ENCODE results near the gene MTX1. TPM values are rescaled to one million over a fixed set of nuclear protein-coding genes. Genes with fewer than 3 reads are reported as not detected.
"Not testable (repeated sequence)": the region's sequence is repeated elsewhere in the genome, so short reads cannot be mapped to it uniquely, and the experiment has no call there.

The MTX1 gene
- total RNA-seq, 1 donor from 2014 or later, result 79.3 TPM

DNA sequence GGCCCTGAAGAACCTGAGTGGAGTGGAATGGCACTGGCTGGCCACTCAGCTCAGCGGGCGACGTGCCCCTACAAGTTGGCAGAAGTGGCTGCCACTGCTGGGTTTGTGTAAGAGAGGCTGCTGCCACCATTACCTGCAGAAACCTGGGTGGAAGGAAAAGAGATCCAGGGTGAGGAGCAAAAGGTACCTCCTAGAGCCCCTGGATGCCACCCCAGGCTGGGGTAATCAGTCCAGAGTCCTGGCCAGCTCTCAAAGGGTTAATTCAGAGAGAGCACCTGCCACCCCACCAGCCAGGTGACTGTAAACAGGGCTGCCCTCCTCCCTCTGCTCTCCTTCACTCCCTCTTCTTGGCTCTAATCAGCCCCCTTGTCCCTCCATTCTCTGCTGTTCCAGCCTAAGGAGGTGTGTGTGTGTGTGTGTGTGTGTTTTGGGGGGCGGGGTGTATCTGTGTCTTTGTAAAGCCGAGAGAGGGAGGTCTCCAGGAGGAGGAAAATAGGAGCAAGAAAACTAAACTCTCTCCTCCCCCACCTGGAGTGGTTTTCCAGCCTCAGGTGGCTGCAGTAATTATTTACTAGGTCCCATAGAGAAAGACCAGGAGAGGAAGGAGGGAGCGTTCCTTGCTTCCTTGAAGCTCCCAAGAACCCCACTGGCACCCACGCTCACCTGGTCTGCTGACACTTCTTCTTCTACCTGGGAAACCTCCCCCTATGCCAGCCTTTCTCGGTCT, 22.3 kb upstream of the MTX1 start:
- TF ChIP-seq CTCF (IDR thresholded peaks at IDR 0.05; ENCODE audit: insufficient read depth, low read length, poor library complexity, severe bottlenecking), result no peak
- DNase-seq (ENCODE audit: low read depth), result no peak

GRCh38 chr1:155186794-155187455, 21.6 kb upstream of the MTX1 start:
- DNase-seq (ENCODE audit: low read depth), result no peak
- no peaks in the 10 kb centered on the region for H3K27me3 ChIP-seq (ENCODE audit: control insufficient read depth, insufficient read depth, low read length)
- TF ChIP-seq CTCF (IDR thresholded peaks at IDR 0.05; ENCODE audit: insufficient read depth, low read length, poor library complexity, severe bottlenecking), result no peak
- H3K4me3 ChIP-seq (ENCODE audit: low read depth, low read length), result no peak overlapping the region
- peaks cover 3% of the 10 kb centered on the region for H3K36me3 ChIP-seq (ENCODE audit: control insufficient read depth, insufficient read depth, low read length)

More for the DNA sequence above, 22.3 kb upstream of the MTX1 start:
- H3K4me3 ChIP-seq (ENCODE audit: low read depth, low read length), result no peak overlapping the region
- no peaks in the 10 kb centered on the region for H3K27me3 ChIP-seq (ENCODE audit: control insufficient read depth, insufficient read depth, low read length)
- H3K36me3 ChIP-seq (ENCODE audit: control insufficient read depth, insufficient read depth, low read length), result peaks cover 3% of the 10 kb centered on the region

- Histone ChIP-seq H3K36me3 (ENCODE audit: control insufficient read depth, insufficient read depth, low read length) (peaks cover 1% of the 10 kb centered on the region), H3K27me3 (ENCODE audit: control insufficient read depth, insufficient read depth, low read length) (no peaks in the 10 kb centered on the region), H3K4me3 (ENCODE audit: low read depth, low read length) (no peak overlapping the region)
- DNase-seq (ENCODE audit: low read depth), result no peak
- no peak for TF ChIP-seq CTCF (IDR thresholded peaks at IDR 0.05; ENCODE audit: insufficient read depth, low read length, poor library complexity, severe bottlenecking)
Measured at GRCh38 chr1:155187456-155187891, 21.0 kb upstream of the MTX1 start.

DNA sequence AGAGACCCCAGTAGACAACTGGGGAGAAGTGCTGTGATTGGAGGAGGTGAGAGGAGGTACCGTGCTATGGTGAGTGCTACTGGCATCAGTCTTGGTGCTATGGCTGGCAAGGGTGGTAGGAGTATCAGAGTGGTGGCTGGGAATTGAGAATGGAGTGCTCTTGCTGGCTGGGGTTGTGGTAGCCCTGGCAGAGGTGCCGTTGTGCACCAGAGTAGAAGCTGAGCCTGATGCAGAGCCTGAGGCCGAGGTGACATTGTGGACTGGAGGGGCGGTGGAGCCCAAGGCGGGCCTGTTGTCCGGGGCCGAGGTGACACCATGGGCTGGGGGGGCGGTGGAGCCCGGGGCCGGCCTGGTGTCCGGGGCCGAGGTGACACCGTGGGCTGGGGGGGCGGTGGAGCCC, 20.2 kb upstream of the MTX1 start:
- no peak for DNase-seq (ENCODE audit: low read depth)
- Histone ChIP-seq H3K36me3 (ENCODE audit: control insufficient read depth, insufficient read depth, low read length) (peaks cover 1% of the 10 kb centered on the region), H3K4me3 (ENCODE audit: low read depth, low read length) (no peak overlapping the region), H3K27me3 (ENCODE audit: control insufficient read depth, insufficient read depth, low read length) (no peaks in the 10 kb centered on the region)
- TF ChIP-seq CTCF (IDR thresholded peaks at IDR 0.05; ENCODE audit: insufficient read depth, low read length, poor library complexity, severe bottlenecking), result no peak

DNA sequence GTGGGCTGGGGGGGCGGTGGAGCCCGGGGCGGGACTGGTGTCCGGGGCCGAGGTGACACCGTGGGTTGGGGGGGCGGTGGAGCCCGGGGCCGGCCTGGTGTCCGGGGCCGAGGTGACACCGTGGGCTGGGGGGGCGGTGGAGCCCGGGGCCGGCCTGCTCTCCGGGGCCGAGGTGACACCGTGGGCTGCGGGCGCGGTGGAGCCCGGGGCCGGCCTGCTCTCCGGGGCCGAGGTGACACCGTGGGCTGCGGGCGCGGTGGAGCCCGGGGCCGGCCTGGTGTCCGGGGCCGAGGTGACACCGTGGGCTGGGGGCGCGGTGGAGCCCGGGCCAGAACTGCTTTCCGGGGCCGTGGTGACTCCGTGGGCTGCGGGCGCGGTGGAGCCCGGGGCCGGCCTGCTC, 18.6 kb upstream of the MTX1 start:
- DNase-seq (ENCODE audit: low read depth); H3K27me3 ChIP-seq (ENCODE audit: control insufficient read depth, insufficient read depth, low read length); H3K36me3 ChIP-seq (ENCODE audit: control insufficient read depth, insufficient read depth, low read length); H3K4me3 ChIP-seq (ENCODE audit: low read depth, low read length): not testable (repeated sequence)

DNA sequence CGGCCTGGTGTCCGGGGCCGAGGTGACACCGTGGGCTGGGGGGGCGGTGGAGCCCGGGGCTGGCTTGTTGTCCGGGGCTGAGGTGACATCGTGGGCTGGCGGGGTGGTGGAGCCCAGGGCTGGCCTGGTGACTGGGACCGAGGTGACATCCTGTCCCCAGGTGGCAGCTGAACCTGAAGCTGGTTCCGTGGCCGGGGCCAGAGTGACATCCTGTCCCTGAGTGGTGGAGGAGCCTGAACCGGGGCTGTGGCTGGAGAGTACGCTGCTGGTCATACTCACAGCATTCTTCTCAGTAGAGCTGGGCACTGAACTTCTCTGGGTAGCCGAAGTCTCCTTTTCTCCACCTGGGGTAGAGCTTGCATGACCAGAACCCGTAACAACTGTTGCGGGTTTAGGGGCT, 16.6 kb upstream of the MTX1 start:
- H3K27me3 ChIP-seq (ENCODE audit: control insufficient read depth, insufficient read depth, low read length), result no peaks in the 10 kb centered on the region
- TF ChIP-seq CTCF (IDR thresholded peaks at IDR 0.05; ENCODE audit: insufficient read depth, low read length, poor library complexity, severe bottlenecking), result no peak
- H3K36me3 ChIP-seq (ENCODE audit: control insufficient read depth, insufficient read depth, low read length), result peaks cover 3% of the 10 kb centered on the region
- no peak for DNase-seq (ENCODE audit: low read depth)
- H3K4me3 ChIP-seq (ENCODE audit: low read depth, low read length), result no peak overlapping the region

Measured in kidney epithelial cell (primary cell).